A549 (cell line): ENCODE results near the gene HTR3A. TPM values are rescaled to one million over a fixed set of nuclear protein-coding genes. Genes with fewer than 3 reads are reported as not detected.

Source experiments
- ATAC-seq, 2 experiments: fragments of 200-7000 bp in 1 of 2; fragments of >200 bp in 1 of 2; cut with Nextera tagmentation in 1 of 2; cut with Tn5 transposase in 1 of 2; 3 replicates each; pipeline versions ENCODE4 v1.8.0 to v1.9.1; 2018 to 2020; ENCODE audit warnings: mild to moderate bottlenecking in 1 of 2, moderate library complexity in 1 of 2
- CTCF ChIA-PET: fragments of 300-600 bp; sonication (Branson Sonifier 250); formaldehyde crosslinking; extraction: SDS; loops from one replicate; lab custom pipeline; 2021; ENCODE audit warnings: antibody characterized with exemption, inconsistent platforms; lab: Yijun Ruan, JAX
- POLR2A ChIA-PET: fragments of 350-600 bp; formaldehyde crosslinking; extraction: SDS; loops from one replicate; lab custom pipeline; 2021; ENCODE audit warnings: antibody characterized with exemption, inconsistent platforms; lab: Yijun Ruan, JAX
- DNase-seq, 2 experiments: peaks; one replicate each; pipeline versions ENCODE4 v3.0.0 to v3.0.0-alpha.2; 2011 to 2016; ENCODE audit warnings: low read depth in 1 of 2, low spot score in 1 of 2
- FAIRE-seq: peaks from 2 replicates; lab custom pipeline; 2011; peaks lifted over from hg19 to GRCh38; lab: Jason Lieb, UNC
- H3K27ac ChIP-seq, 2 experiments: fragments of >200 bp; sonication (Bioruptor Twin); formaldehyde crosslinking; 3 replicates each; pipeline ENCODE4 v1.5.1; 2016 to 2017
- H3K4me1 ChIP-seq: fragments of >200 bp; sonication (Bioruptor Twin); formaldehyde crosslinking; 3 replicates; pipeline ENCODE4 v1.6.1; 2016
- H3K4me2 ChIP-seq: fragments of >200 bp; sonication (Bioruptor Twin); formaldehyde crosslinking; 3 replicates; pipeline ENCODE4 v1.6.1; 2016
- H3K4me3 ChIP-seq: fragments of >200 bp; sonication (Bioruptor Twin); formaldehyde crosslinking; 3 replicates; pipeline ENCODE4 v1.5.1; 2016
- H3K9me3 ChIP-seq: fragments of >200 bp; sonication (Bioruptor Twin); formaldehyde crosslinking; 3 replicates; pipeline ENCODE4 v1.6.1; 2016
- ATOH8 ChIP-seq: fragments of 250-450 bp; sonication (Bioruptor Pico); IDR thresholded peaks from 2 replicates; pipeline ENCODE4 v1.5.0; 2020; ENCODE audit warnings: low read depth, mild to moderate bottlenecking, moderate library complexity
- CBX2 ChIP-seq: fragments of 200-600 bp; sonication (generic); IDR thresholded peaks from 2 replicates; pipeline ENCODE4 v1.6.1; 2016; ENCODE audit warnings: low read depth, mild to moderate bottlenecking, borderline replicate concordance
- CHD2 ChIP-seq: fragments of 150-350 bp; IDR thresholded peaks from 2 replicates; pipeline ENCODE4 v1.6.1; 2014; ENCODE audit warnings: low read length; ENCODE audit not compliant: partially characterized antibody
- E2F6 ChIP-seq: IDR thresholded peaks from 2 replicates; pipeline ENCODE4 v1.6.1; 2012; ENCODE audit warnings: low read depth, borderline replicate concordance
- EP300 ChIP-seq, 2 experiments: fragments of >200 bp; sonication (Bioruptor Twin); formaldehyde crosslinking; IDR thresholded peaks; 2 replicates in 1 of 2; 3 replicates in 1 of 2; pipeline ENCODE4 v1.6.1; 2016 to 2017
- FOSB ChIP-seq: fragments of 250-450 bp; sonication (Bioruptor Pico); IDR thresholded peaks from 2 replicates; pipeline ENCODE4 v1.5.0; 2020; ENCODE audit warnings: mild to moderate bottlenecking, moderate library complexity
- GATA3 ChIP-seq: IDR thresholded peaks from 2 replicates; pipeline ENCODE4 v1.6.1; 2012; ENCODE audit warnings: borderline replicate concordance
- HDAC2 ChIP-seq: fragments of 200-600 bp; sonication (generic); IDR thresholded peaks from 2 replicates; pipeline ENCODE4 v1.6.1; 2016
- HES2 ChIP-seq: fragments of >200 bp; sonication (Bioruptor Twin); formaldehyde crosslinking; IDR thresholded peaks from 2 replicates; pipeline ENCODE4 v1.6.1; 2016
- HEYL ChIP-seq: fragments of 250-450 bp; sonication (Bioruptor Pico); IDR thresholded peaks from 2 replicates; pipeline ENCODE4 v1.8.0; 2021; ENCODE audit warnings: mild to moderate bottlenecking, moderate library complexity
- HOXA7 ChIP-seq: fragments of 250-450 bp; sonication (Bioruptor Pico); IDR thresholded peaks from 2 replicates; pipeline ENCODE4 v1.5.0; 2020; ENCODE audit warnings: mild to moderate bottlenecking, moderate library complexity
- HOXB13 ChIP-seq: fragments of 250-450 bp; sonication (Bioruptor Pico); IDR thresholded peaks from 2 replicates; pipeline ENCODE4 v1.5.0; 2020; ENCODE audit warnings: low read depth, mild to moderate bottlenecking, moderate library complexity
- KDM1A ChIP-seq: fragments of 200-600 bp; sonication (generic); IDR thresholded peaks from 2 replicates; pipeline ENCODE4 v1.6.1; 2016; ENCODE audit warnings: low read depth, mild to moderate bottlenecking
- MAX ChIP-seq: IDR thresholded peaks from 2 replicates; pipeline ENCODE4 v1.6.1; 2012
- MAZ ChIP-seq: fragments of 150-350 bp; IDR thresholded peaks from 2 replicates; pipeline ENCODE4 v1.6.1; 2014; ENCODE audit warnings: antibody characterized with exemption, low read depth, low read length, borderline replicate concordance
- MYC ChIP-seq: IDR thresholded peaks from 2 replicates; pipeline ENCODE4 v1.6.1; 2012; ENCODE audit warnings: mild to moderate bottlenecking, inconsistent platforms, low read length, improper control_type of control experiment, borderline replicate concordance
- NFE2L2 ChIP-seq: fragments of 150-350 bp; conservative IDR thresholded peaks from 2 replicates; pipeline ENCODE4 v1.6.1; 2014; ENCODE audit warnings: low read length
- NPAS2 ChIP-seq: fragments of 250-450 bp; sonication (Bioruptor Pico); IDR thresholded peaks from 2 replicates; pipeline ENCODE4 v1.8.0; 2022; ENCODE audit warnings: mild to moderate bottlenecking, moderate library complexity, borderline replicate concordance
- PBX3 ChIP-seq: IDR thresholded peaks from 2 replicates; pipeline ENCODE4 v1.6.1; 2012
- POLR2A ChIP-seq: IDR thresholded peaks from 2 replicates; pipeline ENCODE4 v1.6.1; 2012; ENCODE audit warnings: mild to moderate bottlenecking, low read length
- POLR2AphosphoS2 ChIP-seq: conservative IDR thresholded peaks from 2 replicates; pipeline ENCODE4 v1.6.1; 2012; ENCODE audit warnings: low read length, improper control_type of control experiment, inconsistent platforms
- SMC3 ChIP-seq: fragments of >200 bp; sonication (Bioruptor Twin); formaldehyde crosslinking; IDR thresholded peaks from 3 replicates; pipeline ENCODE4 v1.6.1; 2018; ENCODE audit warnings: inconsistent platforms
- SREBF2 ChIP-seq: fragments of 450-650 bp; IDR thresholded peaks from 2 replicates; pipeline ENCODE4 v1.6.1; 2014; ENCODE audit warnings: mild to moderate bottlenecking, moderate library complexity
- TP53 ChIP-seq: fragments of 250-450 bp; sonication (Bioruptor Pico); IDR thresholded peaks from 2 replicates; pipeline ENCODE4 v1.5.0; 2021; ENCODE audit warnings: mild to moderate bottlenecking, moderate library complexity
- ZNF302 ChIP-seq: fragments of 250-450 bp; sonication (Bioruptor Pico); IDR thresholded peaks from 2 replicates; pipeline ENCODE4 v1.9.0; 2021; ENCODE audit warnings: inconsistent platforms, mild to moderate bottlenecking, moderate library complexity
- WGBS: methylation state at CpG from one replicate; pipeline ENCODE4 v1.1.6; 2017; ENCODE audit errors: missing lambda C conversion rate; 5-methylcytosine and 5-hydroxymethylcytosine counted together
- polyA plus RNA-seq, 4 experiments: library from polyadenylated mRNA; depleted of rRNA in 3 of 4; stranded (reverse); fragments of >200 nt; fragmentation: RNase III in 1 of 4; extraction: RNeasy Plus Mini Kit Qiagen cat#74134 plus additional on column Dnase treatment in 1 of 4; gene quantifications; 2 replicates in 3 of 4; 3 replicates in 1 of 4; pipeline ENCODE4 v1.2.3, GENCODE V29; 2011 to 2017

Gene HTR3A
- polyA plus RNA-seq, 2 of the 4 experiments (the other 2 are of a cell fraction) = not detected

GRCh38 chr11:113980785-113981184 lies 5.9 kb downstream of the HTR3A start:
- CTCF ChIA-PET = interaction anchor here (1.3 kb wide), 1 partner anchor 281 kb away, joined by 3 read pairs; no protein-coding TSS in a partner anchor
- POLR2A ChIA-PET = no interaction called here
- TF ChIP-seq PBX3 (no peak), NFE2L2 (no peak), FOSB (CRISPR knock-in tag) (no peak), E2F6 (no peak), HES2 (no peak), MYC (no peak), GATA3 (no peak), HOXB13 (no peak), KDM1A (no peak), SREBF2 (no peak), CHD2 (no peak), NPAS2 (CRISPR knock-in tag) (no peak), ATOH8 (no peak), ZNF302 (no peak), HDAC2 (no peak), POLR2A (no peak), MAZ (no peak)
- FAIRE-seq = no peak
- ATAC-seq = no peak
- WGBS = 12% methylated on average over 5 of the region's 6 CpGs
- H3K27ac ChIP-seq = no peak overlapping the region
- H3K4me3 ChIP-seq = no peak overlapping the region
- H3K4me1 ChIP-seq = no peaks in the 10 kb centered on the region
- DNase-seq = no peak
- no peaks in the 10 kb centered on the region for H3K9me3 ChIP-seq
- H3K4me2 ChIP-seq = no peak overlapping the region

- ChIA-PET POLR2A (no interaction called here), CTCF (no interaction called here)
- no peak overlapping the region for H3K4me3 ChIP-seq
- no peak for TF ChIP-seq GATA3
- TF ChIP-seq HEYL (CRISPR knock-in tag) = no peak
- TF ChIP-seq MAX = no peak
- TF ChIP-seq TP53 = no peak
- no peak for TF ChIP-seq EP300 (IDR thresholded peaks at IDR 0.05)
- no peak for TF ChIP-seq SMC3
- no peak for TF ChIP-seq POLR2AphosphoS2
- no peak for TF ChIP-seq HOXA7
- no peak for TF ChIP-seq E2F6
- no peak for TF ChIP-seq CBX2
- H3K4me2 ChIP-seq = no peak overlapping the region
- no peaks in the 10 kb centered on the region for H3K4me1 ChIP-seq
- FAIRE-seq (no peak), ATAC-seq (no peak), DNase-seq (no peak)
- no peaks in the 10 kb centered on the region for H3K9me3 ChIP-seq
- H3K27ac ChIP-seq = no peak overlapping the region
Observed at GRCh38 chr11:113982306-113982705, 7.4 kb downstream of the HTR3A start.
